T-helper 1 cell (primary cell): ENCODE measurements around the gene CLEC3A.
"Not testable (repeated sequence)": the region's sequence is repeated elsewhere in the genome, so short reads cannot be mapped to it uniquely, and the experiment has no call there.

Experiments
- DNase-seq, 5 donors: peaks; one replicate each; pipeline ENCODE4 v3.0.0-alpha.2; 2012 to 2020

CLEC3A gene

DNA sequence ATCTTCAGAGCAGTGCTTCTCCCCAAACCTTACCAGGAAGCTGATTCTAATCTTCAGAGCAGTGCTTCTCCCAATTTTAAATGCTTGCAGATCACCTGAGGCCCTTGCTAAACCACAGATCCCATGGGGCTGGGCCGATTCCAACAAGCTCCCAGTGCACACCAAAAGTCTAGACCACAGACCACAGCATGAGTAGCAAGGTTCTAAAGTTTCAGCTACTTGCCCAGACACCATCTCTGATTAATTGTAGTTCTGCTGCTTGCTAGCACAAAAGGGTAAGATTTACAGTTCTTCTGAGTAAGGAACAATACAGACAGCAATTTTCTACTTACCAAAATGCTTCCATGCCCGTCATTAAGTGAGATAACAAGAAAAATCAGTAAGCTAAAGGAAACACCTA is 12.2 kb downstream of the CLEC3A start:
- peak in 1 of 5 donors; percentile 27 for DNase-seq

DNA sequence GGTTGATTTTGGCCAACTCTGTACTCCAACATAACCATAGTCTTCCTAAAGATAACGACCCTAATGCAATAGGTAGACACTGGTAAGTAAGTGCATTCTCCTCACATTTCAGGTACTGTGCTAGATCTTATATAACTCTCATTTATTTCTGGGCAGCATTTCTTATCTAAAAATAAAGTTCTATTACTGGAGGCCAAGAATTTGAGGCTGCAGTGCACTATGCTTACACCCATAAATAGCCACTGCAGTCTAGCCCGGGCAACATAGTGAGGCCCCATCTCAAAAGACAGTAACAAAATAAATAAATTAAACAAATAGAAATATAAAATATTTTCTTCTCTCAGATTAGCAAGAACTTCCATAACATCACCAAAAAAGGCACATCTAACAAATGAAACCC is 12.7 kb downstream of the CLEC3A start:
- no peak for DNase-seq

DNA sequence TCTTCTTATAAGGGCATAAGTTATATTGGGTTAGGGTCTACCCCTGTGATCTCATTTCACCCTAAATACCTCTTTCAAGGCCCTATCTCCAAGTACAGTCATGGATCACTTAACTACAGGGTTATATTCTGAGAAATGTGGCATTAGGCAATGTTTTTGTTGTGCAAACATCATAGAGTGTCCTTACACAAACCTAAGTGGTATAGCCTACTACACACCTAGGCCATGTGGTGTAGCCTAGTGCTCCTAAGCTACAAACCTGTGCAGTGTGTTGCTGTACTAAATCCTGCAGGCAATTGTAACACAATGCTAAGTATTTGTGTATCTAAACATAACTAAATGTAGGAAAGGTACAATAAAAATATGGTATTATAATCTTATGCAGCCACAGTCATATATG is 18.0 kb downstream of the CLEC3A start:
- DNase-seq = no peak

DNA sequence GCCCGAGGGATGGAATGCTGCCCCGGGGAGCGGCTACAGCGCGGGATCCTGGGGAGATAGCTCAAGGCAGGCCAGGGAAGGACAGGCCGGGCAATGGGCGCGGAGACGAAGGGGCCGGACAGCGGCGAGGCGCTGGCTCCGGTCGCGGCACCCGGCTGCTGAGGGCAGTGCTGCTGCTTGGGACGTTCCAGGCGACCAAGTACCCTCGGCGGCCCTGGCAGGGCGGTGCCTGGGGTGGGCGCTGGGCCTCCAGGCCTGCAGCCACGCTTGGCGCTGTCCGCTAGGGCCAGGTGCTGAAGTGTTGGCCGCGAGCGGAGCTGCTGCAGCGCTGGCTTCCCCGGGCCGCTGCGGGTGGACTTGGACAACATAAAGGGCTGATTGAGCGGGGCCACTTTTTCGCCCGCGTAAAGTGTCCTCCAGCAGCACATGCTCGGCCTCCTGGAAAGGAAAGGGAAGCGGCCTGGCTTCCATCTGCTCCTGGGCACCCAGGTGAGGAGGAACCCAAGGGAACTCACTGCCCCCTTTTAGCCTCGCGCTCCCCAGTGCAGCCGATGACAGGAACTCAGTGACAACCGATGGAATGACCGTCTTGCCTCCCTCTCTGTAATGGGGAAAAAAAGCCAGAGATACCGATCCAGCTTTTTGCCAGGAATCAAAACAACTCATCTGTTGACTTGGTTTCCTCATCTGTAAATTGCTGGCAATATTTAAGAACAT is 23.7 kb downstream of the CLEC3A start:
- DNase-seq = peak in 2 of 5 donors; percentile 4 to 13

DNA sequence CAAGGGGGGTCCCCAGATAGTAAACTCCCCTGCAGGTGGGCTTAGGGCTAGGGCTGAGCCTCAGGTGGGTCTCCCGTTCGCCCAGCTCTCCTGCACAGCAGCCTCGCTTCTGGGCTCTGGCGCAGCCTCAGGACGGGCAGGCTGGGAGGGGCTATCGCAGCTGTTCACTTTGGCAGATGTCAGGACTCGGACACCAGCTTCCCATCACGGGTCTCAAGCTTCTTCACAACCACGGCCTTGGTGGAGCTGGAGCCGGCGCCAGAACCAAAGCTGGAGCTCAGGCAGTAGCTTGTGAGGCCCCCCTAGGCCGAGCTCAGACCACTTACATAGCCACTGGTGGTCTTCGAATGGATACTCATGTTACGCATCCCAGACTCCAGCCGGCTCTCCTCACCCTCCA is 26.0 kb downstream of the CLEC3A start:
- DNase-seq = no peak

DNA sequence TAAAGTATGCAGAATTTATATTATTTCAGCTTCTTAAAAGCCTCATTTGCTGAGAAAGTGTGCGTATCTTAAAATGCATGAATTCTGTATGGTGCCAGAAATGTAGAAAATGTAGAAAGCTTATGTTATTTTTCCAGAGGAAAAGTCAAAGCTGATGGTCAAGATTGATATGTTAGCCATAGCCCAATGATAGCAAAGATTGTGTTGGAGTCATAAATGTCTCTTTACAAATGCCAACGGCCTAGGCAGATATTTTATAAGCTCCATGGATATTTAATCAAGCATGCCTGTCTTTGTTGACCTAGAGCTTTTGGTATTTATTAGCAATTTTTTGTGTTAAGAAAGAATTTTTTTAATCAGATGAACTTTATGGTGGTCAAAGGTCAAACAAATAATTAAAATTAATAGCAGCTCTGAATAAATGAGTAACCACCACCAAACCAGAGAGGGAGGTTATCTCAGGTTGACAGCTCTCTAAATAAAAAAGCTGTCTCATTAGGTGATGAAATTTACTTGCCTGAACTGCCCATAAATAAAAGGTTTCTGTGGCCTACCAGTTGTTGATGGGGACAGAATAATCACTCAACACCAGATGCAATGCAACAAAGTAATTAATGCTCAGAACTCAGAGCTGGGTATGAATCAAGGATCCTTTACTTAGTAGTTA is 28.5 kb downstream of the CLEC3A start:
- no peak for DNase-seq

DNA sequence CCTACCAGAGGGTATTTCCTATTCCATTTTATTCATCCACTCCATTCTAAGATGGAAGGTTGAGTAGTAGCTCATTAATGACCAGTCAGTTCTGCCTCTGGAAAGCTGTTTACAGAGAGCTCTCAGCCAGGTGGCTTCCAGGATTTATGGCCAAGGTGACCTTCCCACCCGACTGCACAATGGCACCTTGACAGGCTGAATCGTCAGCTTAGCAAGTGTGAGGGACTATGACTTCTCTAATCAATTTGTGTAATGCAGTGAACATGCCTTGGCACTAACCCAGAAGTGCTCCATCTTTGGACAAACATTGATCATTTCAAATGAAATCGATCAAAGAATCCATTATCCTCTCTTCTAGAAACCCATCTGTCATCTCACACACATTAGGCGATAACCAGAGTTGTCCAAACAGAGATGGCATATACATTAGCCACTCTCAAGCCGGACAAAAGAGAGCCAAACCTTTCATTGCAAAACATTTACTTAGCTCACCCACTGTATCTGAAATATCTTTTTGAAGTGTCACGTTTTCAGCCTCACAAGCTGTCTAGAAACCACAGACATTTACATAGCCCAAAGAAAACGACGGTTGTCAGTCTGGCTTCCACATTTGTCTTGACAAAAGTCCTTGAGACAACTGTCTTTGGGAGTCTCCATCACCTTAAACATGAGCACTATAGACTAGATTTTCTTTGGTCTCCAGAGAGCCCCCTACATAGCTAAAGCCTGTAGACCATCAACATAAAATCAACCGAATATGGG is 35.6 kb downstream of the CLEC3A start:
- no peak for DNase-seq

DNA sequence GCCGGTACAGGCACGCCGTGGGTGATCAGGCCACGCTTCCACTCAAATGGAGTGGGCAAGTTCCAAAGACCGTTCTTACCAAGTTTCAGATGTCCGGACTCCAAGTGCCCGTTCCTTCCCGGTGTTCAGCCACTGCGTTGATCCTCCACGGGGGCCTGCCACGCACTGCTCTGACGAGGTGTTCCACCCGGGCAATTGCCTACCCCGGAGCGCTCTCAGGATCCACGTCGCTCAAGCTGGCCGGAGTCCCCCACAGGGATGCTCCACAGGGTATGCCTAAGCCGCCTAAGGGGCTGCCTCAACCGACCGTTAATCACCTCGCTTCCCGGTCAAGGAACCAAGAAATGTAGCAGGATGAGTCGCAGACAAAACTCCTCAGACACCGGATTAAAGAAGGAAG is 37.5 kb downstream of the CLEC3A start:
- DNase-seq = not testable (repeated sequence)

DNA sequence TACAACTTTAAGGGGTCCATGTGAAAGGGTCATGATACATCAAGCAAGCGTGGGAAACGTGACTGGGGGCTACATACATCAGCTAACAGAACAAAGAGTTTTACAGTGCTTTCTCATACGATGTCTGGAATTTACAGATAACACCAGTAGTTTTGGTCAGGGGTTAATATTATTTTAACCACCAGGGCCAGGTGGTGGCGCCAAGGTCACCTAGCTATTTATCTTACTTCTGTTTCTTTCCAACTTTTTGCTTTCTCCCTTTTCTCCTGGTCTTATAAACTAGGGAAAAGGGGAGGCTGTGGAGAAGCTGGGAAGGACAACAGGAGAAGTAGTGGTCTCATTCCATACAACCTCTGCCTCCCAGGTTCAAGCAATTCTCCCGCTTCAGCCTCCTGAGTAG is 37.9 kb downstream of the CLEC3A start:
- no peak for DNase-seq

DNA sequence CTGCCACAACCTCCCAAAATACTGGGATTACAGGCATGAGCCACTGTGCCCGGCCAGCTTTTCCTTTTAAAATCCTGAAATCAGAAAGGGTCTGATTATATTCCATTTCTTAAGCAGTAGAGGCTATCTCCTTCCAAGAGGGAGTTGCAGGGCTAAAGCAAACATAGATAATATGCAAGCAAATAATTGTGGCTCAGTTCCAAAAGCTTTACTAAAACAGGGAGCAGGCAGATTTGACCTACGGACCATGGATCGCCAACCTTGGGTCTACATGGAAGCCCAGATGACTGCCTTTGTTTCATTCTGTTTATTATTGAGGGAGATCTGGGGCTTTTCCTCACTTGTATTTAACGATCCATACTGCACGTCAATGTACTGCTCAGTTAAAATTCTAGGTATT is 38.5 kb downstream of the CLEC3A start:
- no peak for DNase-seq

DNA sequence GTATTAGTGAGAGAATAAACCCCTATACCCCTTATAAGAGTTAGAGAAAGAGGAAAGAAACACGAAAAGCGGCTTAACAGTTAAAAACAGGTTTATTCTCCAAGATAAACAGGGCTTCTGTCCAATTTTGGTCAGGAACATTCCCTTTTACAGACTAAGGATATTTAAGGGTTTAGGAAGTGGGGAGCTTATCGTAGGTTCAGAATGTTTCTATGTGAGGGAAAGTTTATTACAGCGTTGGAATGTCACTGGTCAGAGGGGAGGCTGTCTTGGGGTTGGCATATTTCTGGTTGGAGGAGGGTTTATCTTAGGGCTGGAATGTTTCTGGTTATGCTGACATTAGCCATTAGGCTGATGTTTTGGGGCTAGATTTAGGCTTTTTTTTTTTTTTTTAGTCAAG is 43.0 kb downstream of the CLEC3A start:
- DNase-seq = no peak

DNA sequence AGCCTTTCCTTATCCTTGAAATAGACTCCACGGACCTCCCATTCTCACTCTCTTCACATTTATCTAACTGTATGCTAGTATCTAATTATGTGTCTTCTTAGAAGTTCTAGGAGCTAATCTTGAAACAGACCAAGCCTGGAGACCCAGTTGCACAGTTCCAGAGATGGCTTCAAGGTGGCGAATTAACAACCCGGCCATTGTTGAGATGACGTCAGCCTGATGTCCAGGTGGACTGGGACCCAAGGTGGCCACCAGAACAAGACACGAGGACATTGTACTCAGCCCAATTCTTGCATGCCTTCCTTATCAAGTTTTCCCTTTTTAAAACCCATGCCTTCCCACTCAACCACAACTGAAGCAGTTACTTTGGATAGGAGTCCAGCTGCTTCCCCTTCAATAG is 47.6 kb downstream of the CLEC3A start:
- no peak for DNase-seq

DNA sequence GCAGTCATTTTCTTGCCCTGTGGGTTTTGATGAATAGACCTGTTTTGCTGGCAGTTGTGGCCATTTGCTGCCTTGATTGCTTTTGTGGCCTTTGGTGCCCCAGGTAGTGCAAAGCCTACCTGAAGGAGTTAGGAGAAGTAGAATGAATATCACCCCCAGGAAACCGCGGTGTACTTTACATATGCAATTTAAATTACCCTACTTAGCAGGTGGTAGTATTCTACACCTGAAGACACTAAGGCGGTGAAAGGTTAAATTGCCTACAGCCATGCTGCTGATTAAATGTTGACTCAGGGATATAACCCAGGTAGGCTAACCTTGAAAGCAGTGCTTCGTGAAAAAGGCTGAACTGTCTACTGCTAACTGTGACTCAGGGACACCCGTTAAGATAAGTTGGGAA is 49.9 kb downstream of the CLEC3A start:
- DNase-seq = no peak

DNA sequence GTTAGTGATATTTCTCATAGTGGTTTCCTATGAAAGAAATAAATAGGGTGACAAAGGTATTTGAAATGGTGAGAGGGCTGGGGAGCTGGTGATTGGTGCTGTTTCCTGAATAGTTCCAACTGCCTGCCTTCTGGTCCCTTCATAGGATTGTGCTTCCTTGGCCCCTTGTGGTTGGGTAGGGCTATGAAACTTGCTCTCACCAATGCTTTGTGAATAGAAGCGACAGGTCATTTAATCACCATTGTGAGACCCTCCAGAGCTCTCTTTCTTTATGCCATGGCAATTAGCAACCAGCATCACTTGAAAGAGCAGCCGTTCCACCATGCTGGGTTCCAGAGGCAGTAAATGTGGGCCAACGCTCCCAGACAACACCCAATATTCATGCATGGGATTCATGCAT is 53.5 kb downstream of the CLEC3A start:
- no peak for DNase-seq

DNA sequence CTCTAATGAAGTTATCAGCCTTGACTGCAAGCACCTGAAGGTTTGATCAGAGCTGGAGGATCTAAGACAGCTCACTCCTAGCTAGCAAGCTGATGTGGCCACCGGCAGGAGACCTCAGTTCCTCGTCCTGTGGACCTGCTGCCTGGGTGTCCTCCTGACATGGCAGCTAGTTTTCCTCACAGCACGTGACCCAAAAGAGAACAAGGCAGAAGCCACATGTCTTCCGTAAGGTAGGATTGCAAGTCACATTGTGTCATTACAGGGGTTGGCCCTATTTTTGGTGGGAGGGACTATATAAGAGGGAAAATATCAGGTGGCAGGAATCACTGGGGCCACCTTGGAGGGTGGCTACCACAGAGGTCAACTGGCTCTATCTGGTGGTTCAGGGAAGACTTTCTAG is 59.0 kb downstream of the CLEC3A start:
- DNase-seq = no peak
